Activated CD8-positive, alpha-beta memory T cell treated with anti-CD3 and anti-CD28 coated beads for 4 hours (primary cell): ENCODE results near the gene NUP58.

ENCODE experiments used
- DNase-seq, 2 donors: peaks; one replicate each; pipeline ENCODE4 v3.0.0-alpha.2; 2020; ENCODE audit warnings: low read depth in 2 of 2

Gene NUP58

GRCh38 chr13:25375727-25376358 lies 74.4 kb downstream of the NUP58 start:
- DNase-seq: no peak

GRCh38 chr13:25377244-25377962 lies 76.0 kb downstream of the NUP58 start:
- DNase-seq: no peak

- no peak for DNase-seq
These were observed 77.1 kb downstream of the NUP58 start for GRCh38 chr13:25378528-25378927.

GRCh38 chr13:25379011-25379410 lies 77.6 kb downstream of the NUP58 start:
- no peak for DNase-seq

GRCh38 chr13:25380082-25380481 lies 78.7 kb downstream of the NUP58 start:
- no peak for DNase-seq

GRCh38 chr13:25380741-25381324 lies 79.4 kb downstream of the NUP58 start:
- DNase-seq: no peak

- no peak for DNase-seq
These were observed 83.5 kb downstream of the NUP58 start for GRCh38 chr13:25384758-25385410.

- DNase-seq: no peak
These were observed 90.5 kb downstream of the NUP58 start for GRCh38 chr13:25391932-25392331.
